ENCODE results near the gene LDB3. TPM values are rescaled to one million over a fixed set of nuclear protein-coding genes. Genes with fewer than 3 reads are reported as not detected.

The LDB3 gene
- total and polyA plus RNA-seq, 9 of the 15 experiments (the other 6 are each of a cell fraction or from before 2014, with no cell fraction given) = 0.03 TPM; not detected in 8

DNA sequence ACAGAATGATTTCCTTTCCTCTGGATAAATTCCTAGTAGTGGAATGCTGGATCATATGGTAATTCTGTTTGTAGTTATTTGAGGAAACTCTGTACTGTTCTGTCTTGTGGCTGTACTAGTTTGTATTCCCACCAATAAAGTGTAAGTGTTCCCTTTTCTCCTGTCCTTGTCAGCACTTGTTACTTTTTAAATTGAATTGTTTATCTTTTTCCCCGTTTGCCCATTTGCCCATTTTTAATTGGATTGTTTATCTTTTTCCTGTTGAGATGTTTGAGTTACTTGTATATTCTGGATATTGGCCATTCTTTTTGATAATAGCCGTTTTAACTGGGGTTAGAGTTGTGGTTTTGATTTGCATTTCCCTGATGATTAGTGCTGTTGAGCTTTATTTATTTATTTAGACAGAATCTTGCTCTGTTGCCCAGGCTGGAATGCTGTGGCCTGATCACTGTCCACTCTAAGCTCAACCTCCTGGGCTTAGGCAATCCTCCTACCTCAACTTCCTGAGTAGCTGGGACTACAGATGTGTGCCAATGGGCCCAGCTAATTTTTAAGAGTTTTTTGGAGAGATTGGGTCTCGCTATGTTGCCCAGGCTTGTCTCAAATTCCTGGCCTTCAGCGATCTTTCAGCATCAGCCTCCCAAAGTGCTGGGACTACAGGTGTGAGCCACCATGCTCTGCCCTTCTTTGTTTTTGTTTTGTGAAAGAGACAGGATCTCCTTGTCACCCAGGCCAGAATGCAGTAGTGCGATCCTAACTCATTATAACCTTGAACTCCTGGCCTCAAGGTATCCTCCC, 111.1 kb downstream of the LDB3 start:
- no peaks in the 10 kb centered on the region for H3K9me1 ChIP-seq (ENCODE audit: control insufficient read depth, insufficient read depth, low read length)
- H3K9ac ChIP-seq (ENCODE audit: insufficient read depth in 1 of 2, low read depth in 2 of 2, low read length in 2 of 2) = no peak overlapping the region
- H3K4me3 ChIP-seq = no peak overlapping the region
- TF ChIP-seq WHSC1 (IDR thresholded peaks at IDR 0.05; ENCODE audit: low read length) = no peak
- intact Hi-C loops (cut with micrococcal nuclease) = no loop called here
- POLR2A ChIA-PET = interaction anchor here (0.6 to 0.7 kb wide), 2 partner anchors 23 kb away, joined by 3 to 4 read pairs; partner anchors contain the start of gene BMPR1A
- peaks cover 5 to 12% of the 10 kb centered on the region in 2 experiments; a peak in 4 of 5 replicates for H3K4me1 ChIP-seq (replicated peaks in 1 of 2; ENCODE audit: control insufficient read depth in 2 of 2, insufficient read depth in 2 of 2, low read length in 2 of 2)
- DNase-seq (ENCODE audit: extremely low read depth in 1 of 4, low spot score in 3 of 4) (no peak), ATAC-seq (no peak), FAIRE-seq (no peak)
- in situ Hi-C loops (cut with MboI) = no loop called here
- peaks cover 71% of the 10 kb centered on the region for H3K79me2 ChIP-seq (ENCODE audit: control insufficient read depth, insufficient read depth, low read length)
- 78% methylated on average over 4 of the region's 5 CpGs for WGBS (ENCODE audit: insufficient coverage, low coverage, missing lambda C conversion rate)
- no peak overlapping the region for H2AFZ ChIP-seq (ENCODE audit: low read depth, low read length)
- no peak overlapping the region for H3K27ac ChIP-seq (ENCODE audit: extremely low read depth, low read depth, low read length)
- H3K4me2 ChIP-seq (ENCODE audit: insufficient read depth, low read length) = no peak overlapping the region
- CTCF ChIA-PET (ENCODE audit: low intra/inter-chr PET ratio) = no interaction called here
- no peaks in the 10 kb centered on the region for H3K9me3 ChIP-seq (replicated peaks; ENCODE audit: control insufficient read depth, insufficient read depth, low read depth, low read length)
- no peaks in the 10 kb centered on the region for H3K27me3 ChIP-seq (ENCODE audit: control insufficient read depth in 2 of 2, insufficient read depth in 2 of 2, low read length in 2 of 2)
- H4K20me1 ChIP-seq (replicated peaks; ENCODE audit: control insufficient read depth, insufficient read depth, low read length) = no peaks in the 10 kb centered on the region
- H3K36me3 ChIP-seq (ENCODE audit: control insufficient read depth, insufficient read depth, low read length) = no peaks in the 10 kb centered on the region
- BruUV-seq (replicated peaks) = no TSS peak

- BruUV-seq (replicated peaks) = no TSS peak
- Histone ChIP-seq H4K20me1 (replicated peaks; ENCODE audit: control insufficient read depth, insufficient read depth, low read length) (no peaks in the 10 kb centered on the region), H3K9me3 (replicated peaks; ENCODE audit: control insufficient read depth, insufficient read depth, low read depth, low read length) (no peaks in the 10 kb centered on the region), H3K4me1 (replicated peaks in 1 of 2; ENCODE audit: control insufficient read depth in 2 of 2, insufficient read depth in 2 of 2, low read length in 2 of 2) (no peaks in the 10 kb centered on the region), H3K4me3 (no peak overlapping the region), H3K9me1 (ENCODE audit: control insufficient read depth, insufficient read depth, low read length) (no peaks in the 10 kb centered on the region), H3K9ac (ENCODE audit: insufficient read depth in 1 of 2, low read depth in 2 of 2, low read length in 2 of 2) (no peak overlapping the region), H3K4me2 (ENCODE audit: insufficient read depth, low read length) (no peak overlapping the region), H3K36me3 (ENCODE audit: control insufficient read depth, insufficient read depth, low read length) (no peaks in the 10 kb centered on the region), H3K79me2 (ENCODE audit: control insufficient read depth, insufficient read depth, low read length) (peaks cover 76% of the 10 kb centered on the region), H3K27me3 (ENCODE audit: control insufficient read depth in 2 of 2, insufficient read depth in 2 of 2, low read length in 2 of 2) (no peaks in the 10 kb centered on the region), H2AFZ (ENCODE audit: low read depth, low read length) (no peak overlapping the region), H3K27ac (ENCODE audit: extremely low read depth, low read depth, low read length) (no peak overlapping the region)
- 100% methylated on average over 1 of the region's 1 CpG for WGBS (ENCODE audit: insufficient coverage, low coverage, missing lambda C conversion rate)
- intact Hi-C loops (cut with micrococcal nuclease) (no loop called here), in situ Hi-C loops (cut with MboI) (no loop called here)
- POLR2A ChIA-PET = no interaction called here
- no peak for FAIRE-seq
- no peak for DNase-seq (ENCODE audit: extremely low read depth in 1 of 4, low spot score in 3 of 4)
- no peak for ATAC-seq
- CTCF ChIA-PET (ENCODE audit: low intra/inter-chr PET ratio) = no interaction called here
- no peak for TF ChIP-seq SMARCA4 (IDR thresholded peaks at IDR 0.05)
- no peak for TF ChIP-seq RBBP5 (IDR thresholded peaks at IDR 0.05; ENCODE audit: borderline replicate concordance, insufficient read depth, low read length, poor library complexity, severe bottlenecking)
- no peak for TF ChIP-seq ZEB2 (IDR thresholded peaks at IDR 0.05)
- TF ChIP-seq SRSF9 (IDR thresholded peaks at IDR 0.05; ENCODE audit: borderline replicate concordance, low read depth, low read length) = no peak
- TF ChIP-seq NONO (IDR thresholded peaks at IDR 0.05; ENCODE audit: low read depth in 2 of 2, low read length in 1 of 2) = no peak
- TF ChIP-seq NCOA1 (IDR thresholded peaks at IDR 0.05; ENCODE audit: low read depth) = no peak
- no peak for TF ChIP-seq IRF2 (CRISPR knock-in tag; IDR thresholded peaks at IDR 0.05)
- no peak for TF ChIP-seq XRCC5 (IDR thresholded peaks at IDR 0.05; ENCODE audit: low read depth, low read length)
- no peak for TF ChIP-seq ZKSCAN1 (IDR thresholded peaks at IDR 0.05; ENCODE audit: low read depth, low read length)
- TF ChIP-seq TRIM28 (IDR thresholded peaks at IDR 0.05) = no peak
- TF ChIP-seq BRD9 (IDR thresholded peaks at IDR 0.05; ENCODE audit: low read depth, partially characterized antibody) = no peak
- no peak for TF ChIP-seq SIRT6 (IDR thresholded peaks at IDR 0.05; ENCODE audit: low read depth, low read length)
- no peak for TF ChIP-seq ZNF785 (CRISPR knock-in tag; IDR thresholded peaks at IDR 0.05)
- TF ChIP-seq CREM (IDR thresholded peaks at IDR 0.05; ENCODE audit: low read depth) = no peak
- TF ChIP-seq CREBBP (IDR thresholded peaks at IDR 0.05; ENCODE audit: low read depth, low read length) = no peak
- no peak for TF ChIP-seq MYBL2 (IDR thresholded peaks at IDR 0.05; ENCODE audit: low read depth)
- TF ChIP-seq MYBL2 (CRISPR knock-in tag; IDR thresholded peaks at IDR 0.05; ENCODE audit: borderline replicate concordance) = no peak
Measured at GRCh38 chr10:86782701-86783418, 114.5 kb downstream of the LDB3 start.
